H9 (cell line): ENCODE data around the gene RIGI. TPM values are rescaled to one million over a fixed set of nuclear protein-coding genes. Genes with fewer than 3 reads are reported as not detected.

ENCODE experiments used
- DNase-seq: peaks from one replicate; pipeline ENCODE4 v3.0.0-alpha.2; 2017
- H2AFZ ChIP-seq: one replicate; pipeline ENCODE4 v1.6.1; 2013; ENCODE audit warnings: mild to moderate bottlenecking, low read length, control low read depth, moderate library complexity
- H2AK5ac ChIP-seq: 2 replicates; pipeline ENCODE4 v1.6.1; 2013; ENCODE audit warnings: low read length, control low read depth, mixed read lengths; ENCODE audit not compliant: insufficient read length
- H2BK120ac ChIP-seq: one replicate; pipeline ENCODE4 v1.6.1; 2013; ENCODE audit warnings: low read depth, mild to moderate bottlenecking, low read length, control low read depth, inconsistent platforms; ENCODE audit not compliant: poor library complexity, severe bottlenecking
- H2BK12ac ChIP-seq: 2 replicates; pipeline ENCODE4 v1.6.1; 2013; ENCODE audit warnings: low read length, control low read depth, mixed read lengths, low read depth; ENCODE audit not compliant: insufficient read length
- H2BK15ac ChIP-seq: 2 replicates; pipeline ENCODE4 v1.6.1; 2013; ENCODE audit warnings: low read depth, low read length, control low read depth
- H2BK20ac ChIP-seq: one replicate; pipeline ENCODE4 v1.6.1; 2013; ENCODE audit warnings: low read depth, mild to moderate bottlenecking, low read length, control low read depth, inconsistent platforms; ENCODE audit not compliant: poor library complexity, severe bottlenecking
- H2BK5ac ChIP-seq: 2 replicates; pipeline ENCODE4 v1.6.1; 2013; ENCODE audit warnings: low read length, control low read depth, mixed read lengths; ENCODE audit not compliant: insufficient read length
- H3K14ac ChIP-seq: 2 replicates; pipeline ENCODE4 v1.6.1; 2013; ENCODE audit warnings: low read length, control low read depth; ENCODE audit not compliant: insufficient read depth
- H3K18ac ChIP-seq: 2 replicates; pipeline ENCODE4 v1.6.1; 2013; ENCODE audit warnings: low read depth, mild to moderate bottlenecking, mixed read lengths, low read length, control low read depth; ENCODE audit not compliant: insufficient read length
- H3K23ac ChIP-seq: 2 replicates; pipeline ENCODE4 v1.6.1; 2013; ENCODE audit warnings: low read length, control low read depth, mixed read lengths, low read depth; ENCODE audit not compliant: insufficient read length
- H3K23me2 ChIP-seq: 2 replicates; pipeline ENCODE4 v1.6.1; 2013; ENCODE audit warnings: low read depth, mild to moderate bottlenecking, mixed read lengths, low read length, control low read depth; ENCODE audit not compliant: insufficient read length, poor library complexity, severe bottlenecking
- H3K27ac ChIP-seq: 2 replicates; pipeline ENCODE4 v1.5.1; 2013; ENCODE audit warnings: low read length, control low read depth, mixed read lengths, low read depth; ENCODE audit not compliant: insufficient read length
- H3K27me3 ChIP-seq: 2 replicates; pipeline ENCODE4 v1.6.1; 2013; ENCODE audit warnings: low read length, control low read depth, inconsistent platforms; ENCODE audit not compliant: insufficient read depth
- H3K4ac ChIP-seq: 2 replicates; pipeline ENCODE4 v1.6.1; 2013; ENCODE audit warnings: low read depth, mild to moderate bottlenecking, control low read depth, inconsistent platforms, low read length, moderate library complexity
- H3K4me1 ChIP-seq: 2 replicates; pipeline ENCODE4 v1.6.1; 2013; ENCODE audit warnings: low read length, control low read depth, inconsistent platforms; ENCODE audit not compliant: insufficient read depth
- H3K4me2 ChIP-seq: 2 replicates; pipeline ENCODE4 v1.6.1; 2013; ENCODE audit warnings: low read length, control low read depth, mixed read lengths; ENCODE audit not compliant: insufficient read length, insufficient read depth
- H3K56ac ChIP-seq: 2 replicates; pipeline ENCODE4 v1.6.1; 2013; ENCODE audit warnings: low read depth, mild to moderate bottlenecking, mixed read lengths, low read length, control low read depth; ENCODE audit not compliant: insufficient read length
- H3K79me1 ChIP-seq: 2 replicates; pipeline ENCODE4 v1.6.1; 2013; ENCODE audit warnings: low read depth, mild to moderate bottlenecking, moderate library complexity, low read length, control low read depth, inconsistent platforms; ENCODE audit not compliant: insufficient read depth, poor library complexity, severe bottlenecking
- H3K79me2 ChIP-seq: 2 replicates; pipeline ENCODE4 v1.6.1; 2013; ENCODE audit warnings: low read length, control low read depth, inconsistent platforms; ENCODE audit not compliant: insufficient read depth
- H3K9ac ChIP-seq: 2 replicates; pipeline ENCODE4 v1.6.1; 2013; ENCODE audit warnings: low read length, control low read depth, mixed read lengths; ENCODE audit not compliant: insufficient read length; ENCODE audit errors: extremely low read depth
- H3K9me3 ChIP-seq: one replicate; pipeline ENCODE4 v1.6.1; 2013; ENCODE audit warnings: low read depth, low read length, inconsistent platforms; ENCODE audit not compliant: control insufficient read depth
- H3T11ph ChIP-seq: one replicate; pipeline ENCODE4 v1.6.1; 2013; ENCODE audit warnings: mild to moderate bottlenecking, low read length, control low read depth, inconsistent platforms
- H4K20me1 ChIP-seq: one replicate; pipeline ENCODE4 v1.6.1; 2013; ENCODE audit not compliant: control insufficient read depth, insufficient read length, insufficient read depth
- H4K5ac ChIP-seq: 2 replicates; pipeline ENCODE4 v1.6.1; 2013; ENCODE audit warnings: low read depth, mild to moderate bottlenecking, mixed read lengths, low read length, control low read depth; ENCODE audit not compliant: insufficient read length
- H4K8ac ChIP-seq: replicated peaks from 2 replicates; pipeline ENCODE4 v1.6.1; 2013; ENCODE audit warnings: low read length, control low read depth, mixed read lengths, low read depth; ENCODE audit not compliant: insufficient read length
- H4K91ac ChIP-seq: 2 replicates; pipeline ENCODE4 v1.6.1; 2013; ENCODE audit warnings: low read depth, mild to moderate bottlenecking, moderate library complexity, mixed read lengths, low read length, control low read depth; ENCODE audit not compliant: insufficient read length
- H3K27ac Mint-ChIP-seq, 3 experiments: 2 replicates in 2 of 3; 3 replicates in 1 of 3; pipeline ENCODE4 v1.8.0; 2020 to 2021; ENCODE audit warnings: mixed read lengths in 3 of 3, mild to moderate bottlenecking in 1 of 3, moderate library complexity in 1 of 3
- H3K27me3 Mint-ChIP-seq: 2 replicates; pipeline ENCODE4 v1.8.0; 2021; ENCODE audit warnings: low read depth, mild to moderate bottlenecking, moderate library complexity, mixed read lengths
- H3K36me3 Mint-ChIP-seq, 3 experiments: 2 replicates in 2 of 3; 3 replicates in 1 of 3; pipeline ENCODE4 v1.8.0; 2020 to 2021; ENCODE audit warnings: low read depth in 3 of 3, mixed read lengths in 3 of 3; ENCODE audit not compliant: insufficient read depth in 1 of 3
- H3K4me1 Mint-ChIP-seq, 2 experiments: 2 replicates each; pipeline ENCODE4 v1.8.0; 2020; ENCODE audit warnings: mixed read lengths in 2 of 2
- H3K4me3 Mint-ChIP-seq, 2 experiments: 2 replicates in 1 of 2; 3 replicates in 1 of 2; pipeline ENCODE4 v1.8.0; 2020 to 2021; ENCODE audit warnings: mild to moderate bottlenecking in 2 of 2, mixed read lengths in 2 of 2, moderate library complexity in 1 of 2
- H3K9me3 Mint-ChIP-seq, 2 experiments: 2 replicates in 1 of 2; 3 replicates in 1 of 2; pipeline ENCODE4 v1.8.0; 2020; ENCODE audit warnings: mild to moderate bottlenecking in 2 of 2, mixed read lengths in 2 of 2, moderate library complexity in 1 of 2
- WGBS: extraction: QIAGEN DNeasy Blood & Tissue Kit; methylation state at CpG from one replicate; pipeline ENCODE4 v1.1.7; 2013; ENCODE audit warnings: missing lambda C conversion rate, low lambda C conversion rate, mixed read lengths; ENCODE audit not compliant: insufficient read length; ENCODE audit errors: extremely low coverage; 5-methylcytosine and 5-hydroxymethylcytosine counted together
- total RNA-seq: library from RNA; stranded (reverse); gene quantifications from 2 replicates; pipeline ENCODE4 v1.2.1, GENCODE V29; 2021
- TF ChIP-seq, protein P1 (sequence below): fragments of 200-600 bp; sonication (generic); conservative IDR thresholded peaks from 3 replicates; pipeline ENCODE4 v1.8.0; 2021; ENCODE audit warnings: antibody characterized with exemption, mild to moderate bottlenecking

RIGI gene
- total RNA-seq, 1 experiment from 2014 or later: 4.1 TPM

DNA sequence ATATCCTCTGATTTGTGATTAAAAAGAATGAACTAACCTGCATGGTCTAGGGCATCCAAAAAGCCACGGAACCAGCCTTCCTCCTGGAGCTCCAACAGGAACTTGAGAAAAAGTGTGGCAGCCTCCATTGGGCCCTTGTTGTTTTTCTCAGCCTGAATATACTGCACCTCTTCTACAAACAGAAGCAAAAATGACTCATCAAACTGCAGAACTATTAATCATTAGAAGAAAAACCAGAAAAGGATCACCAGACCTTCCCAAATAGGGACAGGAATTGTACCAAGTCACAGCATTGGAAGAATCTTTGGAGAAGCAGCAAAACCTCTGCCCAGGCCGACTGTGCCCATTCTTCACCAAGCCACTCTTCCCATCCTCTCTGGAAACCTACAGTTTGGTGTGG lies 25.2 kb downstream of the RIGI start:
- Histone ChIP-seq H3K4me2 (no peak overlapping the region), H3K27me3 (no peaks in the 10 kb centered on the region), H2AFZ (no peak overlapping the region)

More for the DNA sequence above, 25.2 kb downstream of the RIGI start:
- no peak overlapping the region for H3T11ph ChIP-seq
- H2AK5ac ChIP-seq: no peak overlapping the region
- H2BK5ac ChIP-seq: no peak overlapping the region
- no peak overlapping the region for H3K27ac Mint-ChIP-seq
- no peaks in the 10 kb centered on the region for H3K27me3 Mint-ChIP-seq
- no peak overlapping the region for H4K8ac ChIP-seq
- H3K18ac ChIP-seq: no peak overlapping the region
- no peak overlapping the region for H4K91ac ChIP-seq
- H3K23ac ChIP-seq: no peak overlapping the region
- peaks cover 9 to 20% (median 15%) of the 10 kb centered on the region in 3 experiments for H3K36me3 Mint-ChIP-seq
- no peak overlapping the region for H2BK15ac ChIP-seq
- peaks cover 0 to 3% of the 10 kb centered on the region in 2 experiments; a peak in 3 of 5 replicates for H3K9me3 Mint-ChIP-seq
- H3K4me1 ChIP-seq: no peaks in the 10 kb centered on the region
- H2BK12ac ChIP-seq: no peak overlapping the region
- no peaks in the 10 kb centered on the region for H3K23me2 ChIP-seq
- no peak overlapping the region for H3K14ac ChIP-seq
- no peaks in the 10 kb centered on the region for H3K9me3 ChIP-seq
- TF ChIP-seq, protein P1, sequence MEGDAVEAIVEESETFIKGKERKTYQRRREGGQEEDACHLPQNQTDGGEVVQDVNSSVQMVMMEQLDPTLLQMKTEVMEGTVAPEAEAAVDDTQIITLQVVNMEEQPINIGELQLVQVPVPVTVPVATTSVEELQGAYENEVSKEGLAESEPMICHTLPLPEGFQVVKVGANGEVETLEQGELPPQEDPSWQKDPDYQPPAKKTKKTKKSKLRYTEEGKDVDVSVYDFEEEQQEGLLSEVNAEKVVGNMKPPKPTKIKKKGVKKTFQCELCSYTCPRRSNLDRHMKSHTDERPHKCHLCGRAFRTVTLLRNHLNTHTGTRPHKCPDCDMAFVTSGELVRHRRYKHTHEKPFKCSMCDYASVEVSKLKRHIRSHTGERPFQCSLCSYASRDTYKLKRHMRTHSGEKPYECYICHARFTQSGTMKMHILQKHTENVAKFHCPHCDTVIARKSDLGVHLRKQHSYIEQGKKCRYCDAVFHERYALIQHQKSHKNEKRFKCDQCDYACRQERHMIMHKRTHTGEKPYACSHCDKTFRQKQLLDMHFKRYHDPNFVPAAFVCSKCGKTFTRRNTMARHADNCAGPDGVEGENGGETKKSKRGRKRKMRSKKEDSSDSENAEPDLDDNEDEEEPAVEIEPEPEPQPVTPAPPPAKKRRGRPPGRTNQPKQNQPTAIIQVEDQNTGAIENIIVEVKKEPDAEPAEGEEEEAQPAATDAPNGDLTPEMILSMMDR: no peak
- H4K20me1 ChIP-seq: no peaks in the 10 kb centered on the region
- H4K5ac ChIP-seq: no peak overlapping the region
- H3K4ac ChIP-seq: no peak overlapping the region
- DNase-seq: no peak
- no peak overlapping the region for H2BK20ac ChIP-seq
- H3K27ac ChIP-seq: no peak overlapping the region
- peaks cover 11 to 13% of the 10 kb centered on the region in 2 experiments; a peak in 3 of 4 replicates for H3K4me1 Mint-ChIP-seq
- H2BK120ac ChIP-seq: no peak overlapping the region
- H3K9ac ChIP-seq: no peak overlapping the region
- WGBS: no CpG with 5 or more reads among the region's 2 CpGs
- no peaks in the 10 kb centered on the region for H3K79me2 ChIP-seq
- H3K4me3 Mint-ChIP-seq: no peak overlapping the region
- no peak overlapping the region for H3K56ac ChIP-seq
- no peaks in the 10 kb centered on the region for H3K79me1 ChIP-seq
